ENCODE data around the gene IL9R. TPM values are rescaled to one million over a fixed set of nuclear protein-coding genes. Genes with fewer than 3 reads are reported as not detected.
"Not testable (repeated sequence)": the region's sequence is repeated elsewhere in the genome, so short reads cannot be mapped to it uniquely, and the experiment has no call there.

IL9R gene
- total RNA-seq = 0.42 TPM

DNA sequence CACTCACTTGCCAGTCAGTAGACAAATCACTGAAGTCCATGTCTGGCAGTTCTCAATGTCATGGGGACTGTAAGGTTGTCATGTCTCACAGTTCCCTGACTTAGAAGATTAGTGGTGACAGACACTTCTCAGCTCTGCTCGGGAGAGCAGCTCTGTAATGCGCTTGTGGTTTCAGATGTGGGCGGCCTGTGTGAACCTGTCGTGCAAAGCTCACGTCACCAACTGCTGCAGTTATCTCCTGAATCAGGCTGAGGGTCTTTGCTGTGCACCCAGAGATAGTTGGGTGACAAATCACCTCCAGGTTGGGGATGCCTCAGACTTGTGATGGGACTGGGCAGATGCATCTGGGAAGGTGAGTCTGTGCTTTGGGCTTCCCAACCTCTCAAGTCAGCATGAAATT, at the start of gene IL9R:
IL9R (plus strand) TSS at position 261 of the 400 bp plus-strand sequence; CDS start at position 325, 64 bp downstream.
- H3K4me1 ChIP-seq (ENCODE audit: insufficient read depth, low read length) = no peaks in the 10 kb centered on the region
- H3K4me3 ChIP-seq (ENCODE audit: low read length) = no peak within 1 kb of the TSS
- H3K27me3 ChIP-seq (ENCODE audit: insufficient read depth, low read length) = no peaks in the 10 kb centered on the region
- no peaks in the 10 kb centered on the region for H3K9me3 ChIP-seq (ENCODE audit: low read depth, low read length)

GRCh38 chrX:155949098-155949497, 48.4 kb upstream of the IL9R start:
- H3K4me3 ChIP-seq (ENCODE audit: low read length) = no peak overlapping the region
- no peaks in the 10 kb centered on the region for H3K27me3 ChIP-seq (ENCODE audit: insufficient read depth, low read length)
- no peaks in the 10 kb centered on the region for H3K9me3 ChIP-seq (ENCODE audit: low read depth, low read length)
- H3K4me1 ChIP-seq (ENCODE audit: insufficient read depth, low read length) = no peaks in the 10 kb centered on the region

DNA sequence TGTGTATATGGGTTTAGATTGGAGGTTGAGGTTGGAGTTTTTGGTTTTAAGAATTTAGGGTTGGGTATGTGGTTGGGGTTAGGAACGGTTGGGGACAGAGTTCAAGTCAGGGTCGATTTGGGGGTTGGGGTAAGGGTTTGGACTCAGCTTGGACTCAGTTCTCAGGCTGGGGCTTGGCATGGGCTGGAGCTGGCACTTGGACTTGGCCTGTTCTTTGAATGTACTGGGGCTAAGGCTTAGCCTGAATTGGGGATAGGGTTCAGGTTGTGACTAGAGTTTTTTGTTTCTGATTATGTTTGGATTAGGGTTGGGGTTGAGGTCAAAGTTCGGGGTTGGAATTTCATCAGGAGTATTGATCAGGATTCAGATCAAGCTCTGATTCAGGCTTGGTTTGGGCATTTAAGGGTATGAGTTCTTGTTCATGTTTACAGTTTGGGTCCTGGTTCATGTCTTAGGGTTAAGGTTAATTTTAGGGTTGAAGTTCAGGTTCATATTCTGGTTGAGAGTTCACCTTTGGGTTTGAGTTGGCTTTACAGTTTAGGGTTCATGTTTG, 46.2 kb upstream of the IL9R start:
- Histone ChIP-seq H3K27me3 (ENCODE audit: insufficient read depth, low read length) (no peaks in the 10 kb centered on the region), H3K9me3 (ENCODE audit: low read depth, low read length) (no peaks in the 10 kb centered on the region), H3K4me3 (ENCODE audit: low read length) (no peak overlapping the region), H3K4me1 (ENCODE audit: insufficient read depth, low read length) (no peaks in the 10 kb centered on the region)

DNA sequence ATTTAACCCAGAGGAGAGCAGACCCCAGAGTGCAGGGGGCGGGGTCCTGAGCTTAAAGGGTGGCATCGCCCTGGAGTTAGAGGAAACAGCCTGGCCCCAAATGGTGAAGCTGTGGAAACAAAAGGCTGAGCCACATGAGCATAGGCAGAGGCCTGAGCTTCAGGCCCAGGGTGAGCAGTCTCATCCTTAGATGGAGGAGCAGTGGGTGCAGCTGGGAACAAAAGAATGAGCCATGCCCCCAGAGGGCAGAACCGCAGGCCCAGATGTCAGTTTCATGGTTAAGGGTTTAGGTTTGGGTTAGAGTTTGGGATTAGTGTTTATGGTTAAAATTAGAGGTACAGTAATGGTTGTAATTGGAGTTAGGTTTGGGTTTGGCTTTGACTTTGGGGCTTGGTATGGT, 44.4 kb upstream of the IL9R start:
- H3K4me1 ChIP-seq (ENCODE audit: insufficient read depth, low read length) = no peaks in the 10 kb centered on the region
- H3K4me3 ChIP-seq (ENCODE audit: low read length) = no peak overlapping the region
- no peaks in the 10 kb centered on the region for H3K27me3 ChIP-seq (ENCODE audit: insufficient read depth, low read length)
- no peaks in the 10 kb centered on the region for H3K9me3 ChIP-seq (ENCODE audit: low read depth, low read length)

- Histone ChIP-seq H3K9me3 (ENCODE audit: low read depth, low read length) (no peaks in the 10 kb centered on the region), H3K4me3 (ENCODE audit: low read length) (no peak overlapping the region), H3K27me3 (ENCODE audit: insufficient read depth, low read length) (no peaks in the 10 kb centered on the region), H3K4me1 (ENCODE audit: insufficient read depth, low read length) (no peaks in the 10 kb centered on the region)
Measured at GRCh38 chrX:155954793-155955192, 42.7 kb upstream of the IL9R start.

GRCh38 chrX:155956099-155956498, 41.4 kb upstream of the IL9R start:
- Histone ChIP-seq H3K4me3 (ENCODE audit: low read length) (no peak overlapping the region), H3K27me3 (ENCODE audit: insufficient read depth, low read length) (no peaks in the 10 kb centered on the region), H3K4me1 (ENCODE audit: insufficient read depth, low read length) (no peaks in the 10 kb centered on the region), H3K9me3 (ENCODE audit: low read depth, low read length) (no peaks in the 10 kb centered on the region)

- H3K27me3 ChIP-seq (ENCODE audit: insufficient read depth, low read length) = no peaks in the 10 kb centered on the region
- no peaks in the 10 kb centered on the region for H3K9me3 ChIP-seq (ENCODE audit: low read depth, low read length)
- H3K4me3 ChIP-seq (ENCODE audit: low read length) = no peak overlapping the region
- H3K4me1 ChIP-seq (ENCODE audit: insufficient read depth, low read length) = no peaks in the 10 kb centered on the region
Measured at GRCh38 chrX:155956649-155957048, 40.8 kb upstream of the IL9R start.

DNA sequence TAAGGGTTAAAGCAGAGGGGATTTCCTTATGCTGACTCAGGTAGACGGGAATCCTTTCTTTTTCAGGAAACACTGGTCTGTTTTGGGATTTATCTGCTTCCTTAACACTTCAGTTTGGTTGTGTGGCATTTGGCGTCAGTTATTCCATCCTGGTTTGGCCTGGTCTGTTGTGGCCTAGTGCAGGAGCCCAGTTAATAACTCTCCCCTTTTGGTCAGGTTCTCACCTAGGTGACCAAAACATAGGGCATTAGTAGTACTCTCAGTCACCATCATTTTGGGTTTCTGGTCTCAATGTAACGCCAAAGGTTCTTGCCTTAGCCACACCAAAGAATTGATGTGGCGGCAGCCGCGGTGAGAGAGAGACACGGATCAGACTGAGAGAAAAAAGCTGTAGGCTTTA, 39.7 kb upstream of the IL9R start:
- H3K9me3 ChIP-seq (ENCODE audit: low read depth, low read length) = no peaks in the 10 kb centered on the region
- no peak overlapping the region for H3K4me3 ChIP-seq (ENCODE audit: low read length)
- no peaks in the 10 kb centered on the region for H3K27me3 ChIP-seq (ENCODE audit: insufficient read depth, low read length)
- H3K4me1 ChIP-seq (ENCODE audit: insufficient read depth, low read length) = no peaks in the 10 kb centered on the region

DNA sequence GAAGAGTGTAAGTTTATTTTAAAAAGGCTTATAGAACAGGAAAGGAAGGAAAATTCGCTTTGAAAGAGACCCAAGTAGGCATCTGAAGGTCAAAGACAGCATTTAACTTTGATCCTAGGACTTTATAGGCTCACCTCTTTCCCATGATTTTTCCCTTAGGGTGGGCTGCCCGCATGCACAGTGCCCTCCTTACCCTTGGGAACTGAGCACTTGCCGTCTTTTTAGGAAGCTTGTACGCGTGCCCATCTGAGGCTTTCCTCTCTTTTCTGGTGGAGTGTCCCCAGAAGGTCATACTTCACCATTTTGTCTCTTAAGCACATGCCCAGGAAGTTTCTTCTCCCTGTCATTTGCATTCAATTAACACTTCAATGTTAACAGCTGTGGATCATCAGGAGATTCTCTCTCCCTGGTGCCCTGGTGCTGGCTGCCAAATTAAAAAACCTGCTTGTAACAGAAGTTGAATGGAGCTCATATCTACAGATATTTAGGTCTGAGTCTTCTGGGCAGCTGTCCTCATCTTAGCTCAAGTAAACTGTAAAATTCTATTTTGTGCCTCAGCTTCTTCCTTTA, 38.4 kb upstream of the IL9R start:
- Histone ChIP-seq H3K9me3 (ENCODE audit: low read depth, low read length) (no peaks in the 10 kb centered on the region), H3K4me1 (ENCODE audit: insufficient read depth, low read length) (no peaks in the 10 kb centered on the region), H3K27me3 (ENCODE audit: insufficient read depth, low read length) (no peaks in the 10 kb centered on the region), H3K4me3 (ENCODE audit: low read length) (no peak overlapping the region)

DNA sequence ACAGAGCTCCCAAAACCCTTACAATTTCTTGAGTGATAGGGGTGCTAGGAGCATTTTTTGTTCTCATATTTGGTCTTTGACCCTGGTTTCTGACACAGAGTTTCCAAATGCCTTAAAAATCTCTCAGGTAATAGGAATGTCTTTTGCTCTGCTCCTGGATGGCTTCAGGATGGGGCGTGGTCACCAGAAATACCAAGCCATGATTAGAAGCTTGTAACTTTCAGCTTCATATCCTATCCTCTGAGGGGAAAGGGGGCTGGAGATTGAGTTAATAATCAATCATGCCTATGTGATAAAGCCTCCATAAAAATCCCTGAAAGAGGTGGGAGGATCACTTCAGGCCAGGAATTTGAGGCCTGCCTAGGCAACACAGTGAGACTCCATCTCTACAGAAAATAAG, 34.6 kb upstream of the IL9R start:
- H3K9me3 ChIP-seq (ENCODE audit: low read depth, low read length) = no peaks in the 10 kb centered on the region
- H3K4me3 ChIP-seq (ENCODE audit: low read length) = no peak overlapping the region
- no peaks in the 10 kb centered on the region for H3K27me3 ChIP-seq (ENCODE audit: insufficient read depth, low read length)
- no peaks in the 10 kb centered on the region for H3K4me1 ChIP-seq (ENCODE audit: insufficient read depth, low read length)

GRCh38 chrX:155966876-155967275, 30.6 kb upstream of the IL9R start:
- Histone ChIP-seq H3K4me1 (ENCODE audit: insufficient read depth, low read length) (no peaks in the 10 kb centered on the region), H3K4me3 (ENCODE audit: low read length) (no peak overlapping the region), H3K9me3 (ENCODE audit: low read depth, low read length) (no peaks in the 10 kb centered on the region), H3K27me3 (ENCODE audit: insufficient read depth, low read length) (no peaks in the 10 kb centered on the region)

DNA sequence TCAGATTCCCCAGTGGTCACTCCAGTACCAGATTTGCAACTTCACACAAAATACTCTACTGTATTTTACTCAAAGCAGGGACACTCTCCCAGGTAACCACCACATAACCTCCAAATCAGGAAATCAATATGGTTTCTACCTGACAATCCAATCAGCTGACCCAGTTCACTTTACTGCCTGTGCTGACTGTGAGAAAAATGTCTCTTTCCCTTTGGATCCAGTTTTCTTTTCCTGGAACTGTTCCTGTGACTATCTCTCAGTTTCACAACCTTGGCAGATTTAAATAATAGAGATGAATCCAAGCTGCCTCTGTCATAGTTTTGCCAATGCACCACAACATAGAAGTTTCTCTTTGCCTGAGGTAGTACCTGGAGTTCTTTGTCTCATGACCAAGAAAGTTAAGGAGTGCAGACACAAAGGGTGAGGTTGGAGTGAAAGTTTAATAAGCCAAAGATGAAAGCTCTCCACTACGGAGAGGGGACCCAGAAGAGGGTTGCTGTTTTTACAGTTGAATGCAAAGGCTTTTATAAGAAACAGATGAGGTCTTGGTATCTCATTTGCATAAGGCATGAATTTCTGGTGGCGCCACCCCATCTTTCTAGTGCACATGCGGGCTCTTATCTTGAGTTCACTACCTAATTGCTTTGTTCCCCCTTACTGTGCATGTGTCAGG, 29.7 kb upstream of the IL9R start:
- H3K9me3 ChIP-seq (ENCODE audit: low read depth, low read length) = no peaks in the 10 kb centered on the region
- H3K4me1 ChIP-seq (ENCODE audit: insufficient read depth, low read length) = no peaks in the 10 kb centered on the region
- H3K27me3 ChIP-seq (ENCODE audit: insufficient read depth, low read length) = no peaks in the 10 kb centered on the region
- no peak overlapping the region for H3K4me3 ChIP-seq (ENCODE audit: low read length)

DNA sequence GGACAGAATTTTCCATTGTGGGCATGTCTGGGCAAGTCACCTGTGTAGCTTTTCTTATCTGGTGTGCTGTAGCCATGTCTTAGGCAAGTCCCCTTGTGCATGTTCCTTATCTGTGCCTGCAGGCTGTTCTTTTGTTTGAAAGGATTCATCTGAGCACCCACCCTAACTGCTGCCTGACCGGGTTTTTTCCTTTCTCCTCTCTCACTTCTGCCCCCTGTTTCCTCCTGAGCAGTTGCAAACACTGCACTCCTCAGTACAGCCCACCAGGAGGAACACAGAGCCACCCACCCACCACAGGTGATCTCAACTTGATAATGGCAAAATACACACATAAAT, 29.2 kb upstream of the IL9R start:
- Histone ChIP-seq H3K27me3 (ENCODE audit: insufficient read depth, low read length) (no peaks in the 10 kb centered on the region), H3K9me3 (ENCODE audit: low read depth, low read length) (no peaks in the 10 kb centered on the region), H3K4me3 (ENCODE audit: low read length) (no peak overlapping the region), H3K4me1 (ENCODE audit: insufficient read depth, low read length) (no peaks in the 10 kb centered on the region)

DNA sequence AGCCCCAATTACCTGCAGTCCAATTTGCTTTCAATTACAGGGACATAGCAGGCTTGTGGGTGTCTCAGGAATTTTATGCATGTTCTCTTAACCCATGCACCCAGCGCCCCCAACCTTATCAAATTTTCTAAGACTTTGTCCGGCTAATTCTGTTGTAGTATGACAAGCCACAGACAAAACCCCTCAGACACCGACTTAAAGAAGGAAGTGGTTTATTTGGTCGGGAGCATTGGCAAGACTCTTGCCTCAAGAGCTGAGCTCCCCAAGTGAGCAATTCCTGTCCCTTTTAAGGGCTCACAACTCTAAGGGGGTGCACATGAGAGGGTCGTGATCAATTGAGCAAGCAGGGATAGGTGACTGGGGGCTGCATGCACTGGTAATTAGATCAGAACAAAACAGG, 28.7 kb upstream of the IL9R start:
- Histone ChIP-seq H3K4me1 (ENCODE audit: insufficient read depth, low read length) (no peaks in the 10 kb centered on the region), H3K27me3 (ENCODE audit: insufficient read depth, low read length) (no peaks in the 10 kb centered on the region), H3K4me3 (ENCODE audit: low read length) (no peak overlapping the region), H3K9me3 (ENCODE audit: low read depth, low read length) (no peaks in the 10 kb centered on the region)

DNA sequence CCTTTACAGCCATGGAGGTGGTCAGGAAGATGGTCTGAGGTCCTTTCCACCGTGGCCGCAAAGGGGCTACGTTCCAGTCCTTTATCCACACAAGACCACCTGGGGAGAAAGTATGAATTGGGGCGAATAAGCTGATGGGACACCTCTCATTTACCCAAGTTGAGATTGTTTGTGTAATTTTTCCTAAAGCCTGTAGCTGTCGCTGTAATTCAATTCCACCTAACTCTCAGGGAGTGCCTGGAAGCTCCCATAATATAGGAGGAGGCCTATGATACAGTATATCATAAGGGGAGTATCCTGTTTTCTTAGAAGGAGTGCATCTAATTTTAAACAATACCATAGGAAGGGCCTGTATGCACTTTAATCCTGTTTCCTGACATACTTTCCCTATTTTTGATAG, 25.8 kb upstream of the IL9R start:
- not testable (repeated sequence) for H3K9me3 ChIP-seq (ENCODE audit: low read depth, low read length); H3K4me1 ChIP-seq (ENCODE audit: insufficient read depth, low read length); H3K4me3 ChIP-seq (ENCODE audit: low read length); H3K27me3 ChIP-seq (ENCODE audit: insufficient read depth, low read length)

DNA sequence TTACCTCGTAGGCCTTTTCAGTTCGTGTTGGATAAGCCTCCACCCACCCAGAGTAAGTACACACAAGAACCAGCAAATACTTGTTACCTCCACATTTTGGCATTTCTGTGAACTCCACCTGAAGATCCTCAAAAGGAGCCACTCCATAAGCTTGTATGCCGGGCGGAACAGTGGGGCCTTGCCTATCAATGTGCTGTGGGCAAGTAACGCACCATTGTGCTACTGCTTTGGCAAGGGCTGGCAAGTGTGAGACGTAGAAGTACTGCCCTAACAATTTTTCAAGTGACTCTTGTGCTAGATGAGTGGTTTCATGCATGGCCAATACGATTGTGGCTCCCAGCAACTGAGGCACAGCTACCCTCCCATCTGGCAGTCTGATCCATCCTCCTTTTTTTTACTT, 25.3 kb upstream of the IL9R start:
- not testable (repeated sequence) for H3K4me3 ChIP-seq (ENCODE audit: low read length); H3K27me3 ChIP-seq (ENCODE audit: insufficient read depth, low read length); H3K9me3 ChIP-seq (ENCODE audit: low read depth, low read length); H3K4me1 ChIP-seq (ENCODE audit: insufficient read depth, low read length)

Measured in mononuclear cell (primary cell).